ENCODE data around the gene ZNF407.

GRCh38 chr18:74728586-74728985, 130.9 kb downstream of the ZNF407 start:
- TF ChIP-seq EP300 (IDR thresholded peaks at IDR 0.05) = no peak
- TF ChIP-seq, protein P1, sequence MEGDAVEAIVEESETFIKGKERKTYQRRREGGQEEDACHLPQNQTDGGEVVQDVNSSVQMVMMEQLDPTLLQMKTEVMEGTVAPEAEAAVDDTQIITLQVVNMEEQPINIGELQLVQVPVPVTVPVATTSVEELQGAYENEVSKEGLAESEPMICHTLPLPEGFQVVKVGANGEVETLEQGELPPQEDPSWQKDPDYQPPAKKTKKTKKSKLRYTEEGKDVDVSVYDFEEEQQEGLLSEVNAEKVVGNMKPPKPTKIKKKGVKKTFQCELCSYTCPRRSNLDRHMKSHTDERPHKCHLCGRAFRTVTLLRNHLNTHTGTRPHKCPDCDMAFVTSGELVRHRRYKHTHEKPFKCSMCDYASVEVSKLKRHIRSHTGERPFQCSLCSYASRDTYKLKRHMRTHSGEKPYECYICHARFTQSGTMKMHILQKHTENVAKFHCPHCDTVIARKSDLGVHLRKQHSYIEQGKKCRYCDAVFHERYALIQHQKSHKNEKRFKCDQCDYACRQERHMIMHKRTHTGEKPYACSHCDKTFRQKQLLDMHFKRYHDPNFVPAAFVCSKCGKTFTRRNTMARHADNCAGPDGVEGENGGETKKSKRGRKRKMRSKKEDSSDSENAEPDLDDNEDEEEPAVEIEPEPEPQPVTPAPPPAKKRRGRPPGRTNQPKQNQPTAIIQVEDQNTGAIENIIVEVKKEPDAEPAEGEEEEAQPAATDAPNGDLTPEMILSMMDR (IDR thresholded peaks at IDR 0.05) = no peak
